Aortic smooth muscle cell (primary cell): ENCODE measurements around the gene AKAP17A. TPM values are rescaled to one million over a fixed set of nuclear protein-coding genes. Genes with fewer than 3 reads are reported as not detected.

Source experiments
- total RNA-seq: library from RNA; depleted of rRNA; stranded (reverse); fragments of >200 nt; gene quantifications from 2 replicates; pipeline ENCODE4 v1.2.3, GENCODE V29; 2014

Gene AKAP17A, protein sequence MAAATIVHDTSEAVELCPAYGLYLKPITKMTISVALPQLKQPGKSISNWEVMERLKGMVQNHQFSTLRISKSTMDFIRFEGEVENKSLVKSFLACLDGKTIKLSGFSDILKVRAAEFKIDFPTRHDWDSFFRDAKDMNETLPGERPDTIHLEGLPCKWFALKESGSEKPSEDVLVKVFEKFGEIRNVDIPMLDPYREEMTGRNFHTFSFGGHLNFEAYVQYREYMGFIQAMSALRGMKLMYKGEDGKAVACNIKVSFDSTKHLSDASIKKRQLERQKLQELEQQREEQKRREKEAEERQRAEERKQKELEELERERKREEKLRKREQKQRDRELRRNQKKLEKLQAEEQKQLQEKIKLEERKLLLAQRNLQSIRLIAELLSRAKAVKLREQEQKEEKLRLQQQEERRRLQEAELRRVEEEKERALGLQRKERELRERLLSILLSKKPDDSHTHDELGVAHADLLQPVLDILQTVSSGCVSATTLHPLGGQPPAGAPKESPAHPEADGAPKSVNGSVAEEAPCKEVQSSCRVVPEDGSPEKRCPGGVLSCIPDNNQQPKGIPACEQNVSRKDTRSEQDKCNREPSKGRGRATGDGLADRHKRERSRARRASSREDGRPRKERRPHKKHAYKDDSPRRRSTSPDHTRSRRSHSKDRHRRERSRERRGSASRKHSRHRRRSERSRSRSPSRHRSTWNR
- 18.5 and 18.8 TPM in 2 replicates for total RNA-seq

GRCh38 chrX:1591102-1591862 lies at the start of gene AKAP17A:
Gene AKAP17A (plus strand): TSS chrX:1591604. CDS start chrX:1593463, 1,859 bp downstream.

DNA sequence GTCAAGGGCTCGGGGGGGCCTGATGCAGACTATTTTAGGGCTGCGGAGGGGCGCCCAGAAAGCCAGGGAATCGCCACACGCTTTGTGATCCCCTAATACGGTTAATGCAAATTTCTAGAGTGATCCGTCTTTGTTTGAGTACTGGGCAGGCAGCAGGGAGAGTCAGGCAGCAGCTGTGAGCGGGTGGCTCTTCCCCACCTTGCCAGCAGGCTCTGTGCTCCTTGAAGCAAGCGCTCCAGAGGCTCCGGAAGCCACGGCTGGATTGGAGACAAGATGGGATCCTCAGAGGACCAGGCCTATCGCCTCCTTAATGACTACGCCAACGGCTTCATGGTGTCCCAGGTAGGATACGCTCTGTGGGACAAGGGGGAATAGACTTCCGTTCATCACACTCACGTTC lies 23.5 kb downstream of the AKAP17A start, which contains the start of gene ASMT:
Gene ASMT (plus strand): TSS at position 133 of the 400 bp plus-strand sequence. CDS start 141 bp downstream, at position 274.

Other genes starting within 250 kb of the AKAP17A start
- 158 and 168 TPM in 2 replicates for gene SLC25A6, start 199.5 kb upstream of the AKAP17A start, total RNA-seq
- gene ASMTL, start 138.7 kb upstream of the AKAP17A start, total RNA-seq, result 9.8 and 11.9 TPM in 2 replicates
- gene P2RY8, start 54.4 kb upstream of the AKAP17A start, total RNA-seq, result not detected in 2 replicates
- not detected in 2 replicates for gene ASMT, start 23.5 kb downstream of the AKAP17A start, total RNA-seq